Smooth muscle cell of the brain vasculature (primary cell): ENCODE results near the gene FOXP3.

Experiments
- DNase-seq: peaks from one replicate; pipeline ENCODE4 v3.0.0-alpha.2; 2012; ENCODE audit warnings: low read depth, low spot score

The FOXP3 gene

DNA sequence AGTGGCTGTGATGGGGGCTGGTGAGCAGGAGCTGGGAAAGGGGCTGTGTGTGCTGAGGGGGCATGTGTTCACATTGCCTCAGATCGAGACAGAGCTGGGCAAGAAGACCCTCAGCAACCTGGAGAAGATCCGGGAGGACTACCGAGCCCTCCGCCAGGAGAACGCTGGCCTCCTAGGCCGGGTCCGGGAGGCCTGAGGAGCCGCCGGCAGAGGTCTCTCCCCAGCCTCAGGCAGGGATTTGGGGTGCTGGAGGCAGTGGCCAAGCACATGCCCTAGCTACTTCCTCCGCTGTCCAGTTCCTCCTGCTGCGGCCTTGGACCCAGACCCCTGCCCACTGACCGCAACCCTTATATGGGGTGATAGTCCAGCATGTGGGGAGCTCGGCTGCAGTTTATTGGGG, 14.4 kb downstream of the FOXP3 start:
- no peak for DNase-seq

DNA sequence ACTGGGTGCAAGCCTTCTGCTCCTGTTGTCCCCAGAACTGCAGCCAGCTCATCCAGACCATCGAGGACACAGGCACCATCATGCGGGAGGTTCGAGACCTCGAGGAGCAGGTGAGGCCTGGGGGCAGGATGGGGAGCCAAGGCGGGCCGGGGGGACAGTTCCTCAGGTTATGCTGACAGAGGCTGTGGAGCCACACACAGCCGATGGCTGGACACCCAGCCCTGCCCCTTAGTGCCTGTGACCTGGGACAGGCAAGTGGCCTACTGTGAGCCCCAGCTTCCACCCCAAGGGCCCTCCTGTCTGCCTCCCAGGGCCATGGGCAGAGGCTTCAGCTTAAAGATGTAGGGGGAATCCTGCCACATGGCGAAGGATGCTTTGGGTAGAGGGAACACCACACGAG, 14.9 kb downstream of the FOXP3 start:
- no peak for DNase-seq

DNA sequence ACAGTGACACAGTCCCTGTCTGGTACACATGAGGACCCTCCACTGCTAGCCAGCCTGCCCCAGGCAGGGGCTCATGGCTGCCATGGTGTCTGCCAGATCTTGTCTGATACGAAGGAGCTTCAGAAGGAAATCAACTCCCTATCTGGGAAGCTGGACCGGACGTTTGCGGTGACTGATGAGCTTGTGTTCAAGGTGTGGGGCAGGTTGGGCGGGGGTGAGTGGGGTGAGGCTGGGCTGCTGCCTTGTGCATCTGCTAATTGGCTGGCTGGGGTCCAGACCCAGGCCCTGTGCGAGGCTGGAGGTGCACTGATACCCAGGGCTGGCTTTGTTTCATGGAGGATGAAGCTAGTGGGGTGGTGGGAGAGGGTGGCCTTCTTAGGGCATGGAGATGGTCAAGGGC, 15.4 kb downstream of the FOXP3 start:
- no peak for DNase-seq

DNA sequence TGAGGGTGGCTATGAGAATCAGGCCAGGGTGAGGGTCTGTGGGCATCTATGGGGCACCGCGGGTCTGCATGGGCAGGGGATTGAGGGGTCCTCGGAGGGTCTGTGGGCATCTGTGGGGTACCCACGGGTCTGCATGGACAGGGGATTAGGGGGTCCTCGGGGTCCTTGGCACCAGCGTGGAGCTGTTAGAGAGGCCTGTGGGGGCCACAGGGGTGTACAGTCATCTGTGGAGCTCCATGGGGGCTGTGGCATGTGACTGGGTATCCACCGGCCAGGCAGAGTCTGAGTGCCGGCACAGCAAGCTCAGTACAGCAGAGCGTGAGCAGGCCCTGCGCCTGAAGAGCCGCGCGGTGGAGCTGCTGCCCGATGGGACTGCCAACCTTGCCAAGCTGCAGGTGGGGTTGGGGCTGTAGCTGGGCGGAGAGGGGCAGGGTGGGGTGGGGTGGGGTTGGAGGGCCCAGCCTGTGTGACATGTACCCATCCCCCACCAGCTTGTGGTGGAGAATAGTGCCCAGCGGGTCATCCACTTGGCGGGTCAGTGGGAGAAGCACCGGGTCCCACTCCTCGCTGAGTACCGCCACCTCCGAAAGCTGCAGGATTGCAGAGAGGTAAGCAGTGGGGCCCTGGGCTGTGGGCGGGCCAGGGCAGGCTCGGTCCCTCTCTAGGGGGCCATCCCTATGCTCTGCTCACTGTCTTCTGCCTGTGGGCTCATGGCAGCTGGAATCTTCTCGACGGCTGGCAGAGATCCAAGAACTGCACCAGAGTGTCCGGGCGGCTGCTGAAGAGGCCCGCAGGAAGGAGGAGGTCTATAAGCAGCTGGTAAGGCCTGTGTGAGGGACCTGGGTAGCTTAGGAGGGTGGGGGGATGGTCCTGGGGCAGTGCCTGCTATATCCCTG, 16.3 kb downstream of the FOXP3 start:
- DNase-seq: no peak

DNA sequence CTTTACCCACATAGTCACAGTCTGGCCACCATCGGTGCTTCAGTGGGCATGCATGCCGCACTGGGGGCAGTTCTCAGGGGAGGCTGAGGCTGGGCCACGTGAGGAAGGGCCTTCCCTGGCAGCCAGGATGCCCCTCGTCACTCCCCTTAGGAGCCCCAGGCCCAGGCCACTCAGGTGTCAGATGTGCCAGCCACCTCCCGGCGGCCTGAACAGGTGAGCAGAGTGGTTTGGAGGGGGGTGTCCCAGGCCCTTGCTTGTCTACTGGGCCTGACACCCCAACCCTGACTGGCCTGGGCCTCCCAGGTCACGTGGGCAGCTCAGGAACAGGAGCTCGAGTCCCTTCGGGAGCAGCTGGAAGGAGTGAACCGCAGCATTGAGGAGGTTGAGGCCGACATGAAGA, 17.2 kb downstream of the FOXP3 start:
- no peak for DNase-seq

DNA sequence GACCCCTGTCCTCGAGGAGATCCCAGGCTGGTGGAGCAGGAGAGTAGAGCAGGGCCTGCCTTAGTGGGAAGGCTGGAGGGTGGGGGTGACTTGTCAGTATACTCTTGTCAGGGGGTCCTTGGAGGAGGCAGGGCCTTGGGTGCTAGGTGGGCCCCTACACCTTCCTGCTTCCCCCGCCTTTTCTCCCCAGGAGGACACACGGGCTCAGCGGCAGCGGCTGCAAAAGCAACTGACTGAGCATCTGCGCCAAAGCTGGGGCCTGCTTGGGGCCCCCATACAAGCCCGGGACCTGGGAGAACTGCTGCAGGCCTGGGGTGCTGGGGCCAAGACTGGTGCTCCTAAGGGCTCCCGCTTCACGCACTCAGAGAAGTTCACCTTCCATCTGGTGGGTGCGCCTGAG, 18.0 kb downstream of the FOXP3 start:
- no peak for DNase-seq

DNA sequence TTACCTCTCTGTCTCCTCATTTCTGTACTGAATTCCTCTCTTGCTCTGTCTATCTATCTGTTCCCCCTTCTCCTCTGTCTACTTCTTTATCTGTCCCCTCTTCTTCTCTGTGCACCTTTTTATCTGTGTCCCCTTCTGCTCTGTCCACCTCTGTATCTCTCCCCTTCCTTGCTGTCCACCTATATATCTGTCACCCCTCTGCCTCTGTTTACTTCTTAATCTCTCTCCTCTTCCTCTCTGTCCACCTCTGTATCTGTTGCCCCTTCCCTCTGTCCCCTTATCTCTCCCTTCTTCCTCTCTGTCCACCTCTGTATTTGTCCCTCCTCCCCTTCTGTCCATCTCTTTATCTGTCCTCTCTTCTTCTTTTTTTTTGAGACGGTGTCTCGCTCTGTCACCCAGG, 20.3 kb downstream of the FOXP3 start:
- no peak for DNase-seq

DNA sequence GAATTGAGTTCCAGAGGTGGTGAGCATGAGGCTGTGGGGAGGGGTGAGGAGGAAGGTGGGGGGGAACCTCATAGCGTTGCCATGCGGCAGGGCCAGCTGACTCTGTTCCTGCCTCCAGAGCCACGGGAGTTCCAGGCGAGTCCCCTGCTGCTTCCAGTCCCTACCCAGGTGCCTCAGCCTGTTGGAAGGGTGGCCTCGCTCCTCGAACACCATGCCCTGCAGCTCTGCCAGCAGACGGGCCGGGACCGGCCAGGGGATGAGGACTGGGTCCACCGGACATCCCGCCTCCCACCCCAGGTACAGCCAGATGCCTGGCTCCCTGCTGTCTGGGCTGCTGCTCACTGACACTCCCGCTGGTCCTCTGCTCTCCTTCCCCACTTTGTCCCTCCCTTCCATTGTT, 21.3 kb downstream of the FOXP3 start:
- DNase-seq: no peak

DNA sequence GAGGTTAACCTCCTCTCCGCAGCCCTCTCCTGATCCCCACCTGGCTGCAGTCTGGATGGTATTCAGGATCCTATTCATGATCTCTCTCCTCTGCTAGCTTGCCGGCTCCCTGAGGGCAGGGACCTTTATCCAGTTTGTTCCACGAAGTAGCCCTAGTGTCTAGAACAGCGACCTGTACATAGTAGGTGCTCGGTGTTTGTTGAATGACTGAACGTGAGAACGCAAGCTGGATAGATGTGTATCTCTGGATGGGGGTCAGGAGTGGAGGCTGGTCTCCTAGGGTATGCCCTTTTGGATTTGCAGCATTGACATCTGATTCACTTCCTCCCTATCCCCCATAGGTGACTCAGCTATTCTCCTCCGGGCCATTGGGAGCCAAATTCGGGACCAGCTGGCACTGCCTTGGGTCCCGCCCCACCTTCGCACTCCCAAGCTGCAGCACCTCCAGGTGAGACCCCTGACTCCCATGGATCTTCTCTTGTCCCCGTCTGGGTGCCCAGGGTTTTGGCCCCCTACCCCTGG, 21.9 kb downstream of the FOXP3 start:
- DNase-seq: no peak

DNA sequence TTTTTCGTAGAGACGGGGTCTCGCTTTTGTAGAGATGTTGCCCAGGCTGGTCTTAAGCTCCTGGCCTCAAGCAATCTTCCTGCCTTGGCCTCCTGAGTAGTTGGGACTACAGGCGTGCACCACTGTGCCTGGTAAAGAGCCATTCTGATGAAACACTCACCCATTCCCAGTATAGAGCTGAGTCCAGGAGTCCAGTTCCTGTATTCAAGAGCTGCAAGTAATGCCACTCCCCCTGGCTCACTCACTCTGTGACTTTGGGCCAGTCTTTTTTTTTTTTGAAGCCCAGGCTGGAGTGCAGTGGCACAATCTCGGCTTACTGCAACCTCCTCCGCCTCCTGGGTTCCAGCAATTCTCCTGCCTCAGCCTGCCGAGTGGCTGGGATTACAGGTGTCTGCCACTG, 25.8 kb downstream of the FOXP3 start:
- DNase-seq: no peak

DNA sequence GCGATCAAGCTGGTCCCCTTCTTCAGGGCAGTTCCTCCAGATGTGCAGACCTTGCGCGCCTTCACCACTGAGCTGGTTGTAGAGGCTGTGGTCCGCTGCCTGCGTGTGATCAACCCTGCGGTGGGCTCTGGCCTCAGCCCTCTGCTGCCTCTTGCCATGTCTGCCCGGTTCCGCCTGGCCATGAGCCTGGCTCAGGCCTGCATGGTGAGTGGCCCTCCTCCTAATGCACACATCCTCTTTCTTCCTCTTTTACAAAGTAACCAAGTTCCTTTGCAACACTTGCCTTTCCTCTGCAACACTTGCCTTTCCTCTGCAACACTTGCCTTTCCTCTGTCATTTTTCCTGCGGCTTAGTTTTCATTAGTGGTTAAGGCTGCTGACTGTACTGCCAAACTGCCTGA, 27.4 kb downstream of the FOXP3 start:
- no peak for DNase-seq

DNA sequence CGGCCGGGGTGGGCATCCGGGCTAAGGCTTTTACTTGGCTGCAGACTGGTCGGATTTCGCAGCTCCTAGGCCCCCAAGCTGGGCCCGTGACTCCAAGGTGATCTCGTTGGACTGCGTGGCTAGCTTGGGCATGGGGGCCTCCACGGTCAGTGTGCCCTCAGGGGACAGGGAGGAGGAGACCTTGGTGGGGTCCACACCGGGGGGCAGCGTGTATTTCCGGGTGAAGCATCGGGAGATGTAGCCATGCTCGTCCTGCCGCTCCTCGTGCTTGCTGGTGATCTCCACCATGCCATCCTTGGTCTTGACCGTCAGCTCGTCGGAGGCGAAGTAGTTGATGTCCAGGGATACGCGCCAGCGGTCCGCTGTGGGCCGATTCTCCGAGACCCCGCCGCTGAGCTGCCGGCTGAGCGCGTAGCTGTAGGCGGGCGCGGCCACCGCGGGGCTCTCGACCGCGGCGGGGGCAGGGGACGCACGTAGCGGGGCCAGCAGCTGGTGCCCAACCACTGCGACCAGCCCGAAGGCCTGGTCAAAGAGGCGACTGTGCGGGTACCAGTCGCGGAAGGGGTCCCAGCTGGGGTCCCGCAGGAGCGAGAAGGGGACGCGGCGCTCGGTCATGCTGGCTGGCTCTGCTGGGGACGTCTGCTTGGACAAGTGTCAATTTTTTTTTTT, 30.5 kb downstream of the FOXP3 start:
- no peak for DNase-seq

DNA sequence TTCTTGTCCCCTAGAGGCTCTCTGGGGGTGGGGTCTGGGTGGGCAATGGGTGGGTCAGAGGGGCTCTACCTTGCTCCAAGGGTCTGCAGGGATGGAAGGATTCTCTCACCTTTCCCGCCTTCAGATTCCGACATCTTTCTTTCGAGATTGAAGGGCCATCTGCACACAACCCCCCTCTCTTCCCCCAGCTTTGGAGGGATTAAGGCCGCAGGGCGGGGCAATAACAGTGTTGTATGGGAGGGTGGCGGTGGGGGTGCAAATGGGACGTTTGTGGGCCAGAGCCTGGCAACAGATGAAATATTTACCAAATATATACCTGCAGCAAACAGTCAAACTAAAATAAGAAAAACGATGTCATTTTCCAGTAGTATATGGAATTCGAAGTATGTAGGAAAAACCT, 31.3 kb downstream of the FOXP3 start, which contains the start of gene CACNA1F:
CACNA1F (minus strand) TSS at position 165 of the 400 bp plus-strand sequence; CDS start at position 134, 31 bp downstream.
- no peak for DNase-seq

DNA sequence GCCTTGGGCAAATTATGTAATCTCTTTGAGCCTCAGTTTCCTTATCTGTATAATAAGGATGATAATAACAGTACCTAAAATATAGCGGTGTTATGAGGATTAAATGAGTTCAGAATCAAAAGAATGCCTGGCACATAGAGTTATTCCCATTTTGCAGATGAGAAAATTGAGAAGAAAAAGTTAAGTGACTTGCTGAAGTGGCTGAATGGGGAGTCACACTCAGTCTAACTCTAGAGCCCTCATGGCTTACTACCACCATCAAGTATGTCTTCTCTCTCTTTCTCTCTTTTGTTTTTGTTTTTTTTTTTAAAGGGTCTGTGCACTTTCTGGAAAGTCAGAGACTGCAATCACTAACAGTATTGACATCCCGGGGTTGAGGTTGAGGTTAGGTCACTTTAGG, 32.0 kb downstream of the FOXP3 start:
- no peak for DNase-seq

DNA sequence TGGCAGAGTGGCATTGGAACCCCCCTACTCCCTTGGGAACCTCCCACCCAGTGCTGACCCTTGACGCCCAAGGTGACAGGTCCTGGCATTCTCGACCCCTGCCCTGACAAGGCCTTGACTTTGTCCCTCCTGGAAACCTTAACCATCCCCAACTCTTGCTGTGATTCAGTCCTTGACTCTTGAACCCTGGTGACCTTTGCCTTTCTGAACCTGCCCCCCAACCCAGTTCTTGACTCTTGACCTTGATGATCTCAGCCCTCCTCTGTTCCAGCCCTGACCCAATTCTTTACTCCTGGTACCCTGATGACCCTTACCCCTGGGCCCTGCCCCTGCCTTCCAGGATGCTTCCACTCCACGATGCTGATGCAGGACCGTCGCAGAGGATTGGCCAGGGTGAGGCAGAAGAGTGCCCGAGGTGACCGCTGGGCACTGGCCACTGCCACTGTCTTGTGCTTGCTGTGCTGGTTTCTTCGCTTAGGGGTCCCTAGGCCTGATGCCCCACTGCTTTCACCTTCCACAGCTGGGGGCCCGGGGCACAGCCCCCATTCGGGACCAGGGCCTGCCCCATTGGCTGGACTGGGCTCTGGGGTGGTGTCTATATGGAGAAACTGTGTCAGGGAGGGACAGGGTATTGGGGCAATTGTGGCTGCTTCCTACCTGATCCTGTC, 33.0 kb downstream of the FOXP3 start:
- no peak for DNase-seq

DNA sequence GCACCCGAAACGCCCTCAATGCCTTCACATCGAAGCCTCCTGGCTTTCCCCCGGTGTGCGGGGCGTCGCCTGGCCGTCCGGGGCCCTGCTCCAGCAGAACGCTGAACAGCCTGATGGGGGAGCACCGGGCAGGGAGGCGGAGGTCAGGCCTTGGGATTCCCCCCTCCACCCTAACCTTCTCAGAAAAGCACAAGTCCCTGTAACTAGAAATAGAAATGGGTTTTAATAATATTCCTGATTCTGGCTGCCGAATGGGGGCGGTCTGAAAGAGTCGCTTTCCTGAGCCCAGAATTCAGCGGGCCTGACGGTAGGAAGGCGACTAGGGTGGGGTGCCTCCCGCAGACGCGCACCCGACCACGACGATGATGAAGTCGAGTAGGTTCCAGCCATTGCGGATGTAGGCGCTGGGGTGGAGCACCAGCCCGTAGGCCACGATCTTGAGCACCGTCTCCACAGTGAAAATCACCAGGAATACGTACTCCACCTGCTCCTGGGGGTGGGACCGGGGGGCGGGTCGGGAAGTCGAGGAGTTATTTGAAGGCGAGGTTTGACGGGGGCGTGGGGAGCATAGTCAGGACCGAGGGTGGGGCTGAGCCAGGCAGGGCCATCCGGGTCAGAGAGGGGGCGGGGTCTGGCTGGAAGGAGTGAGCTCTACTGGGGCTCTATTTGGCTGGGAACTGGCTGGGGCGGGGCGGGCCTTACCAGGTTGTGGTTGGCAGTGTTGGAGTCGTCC, 33.8 kb downstream of the FOXP3 start:
- no peak for DNase-seq

DNA sequence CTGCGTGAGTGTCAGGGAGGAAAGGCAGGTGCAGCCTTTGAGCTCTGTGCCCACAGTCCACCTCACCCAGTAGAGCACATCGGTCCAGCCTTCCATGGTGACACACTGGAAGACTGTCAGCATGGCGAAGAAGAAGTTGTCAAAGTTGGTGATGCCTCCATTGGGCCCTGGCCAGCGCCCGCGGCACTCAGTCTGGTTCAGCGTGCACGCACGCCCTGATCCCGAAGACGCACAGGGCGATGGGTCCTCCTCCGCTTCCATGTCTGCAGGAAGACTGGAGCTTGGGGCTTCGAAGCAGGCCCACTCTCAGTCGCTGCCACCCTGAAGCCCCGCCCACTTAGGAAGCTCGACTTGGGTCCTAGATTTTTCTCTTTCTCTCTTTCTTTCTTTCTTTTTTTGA, 36.3 kb downstream of the FOXP3 start:
- no peak for DNase-seq

DNA sequence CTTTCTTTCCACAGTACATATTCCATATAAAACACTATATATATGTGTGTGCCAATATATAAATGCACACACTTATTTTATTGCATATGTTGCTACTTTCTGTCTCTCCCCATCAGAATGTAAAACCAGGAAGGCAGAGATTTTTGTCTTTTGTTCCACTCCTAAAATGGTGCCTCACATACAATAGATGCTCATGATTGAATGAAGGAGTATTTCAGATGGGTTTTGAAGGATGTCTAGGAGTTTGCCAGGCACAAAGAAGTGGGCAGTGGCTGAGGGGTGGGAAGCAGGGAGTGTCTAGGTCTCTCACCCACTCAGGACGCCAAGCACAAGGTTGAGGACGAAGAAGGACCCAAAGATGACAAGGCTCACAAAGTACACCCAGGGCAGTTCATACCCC, 36.8 kb downstream of the FOXP3 start:
- no peak for DNase-seq

DNA sequence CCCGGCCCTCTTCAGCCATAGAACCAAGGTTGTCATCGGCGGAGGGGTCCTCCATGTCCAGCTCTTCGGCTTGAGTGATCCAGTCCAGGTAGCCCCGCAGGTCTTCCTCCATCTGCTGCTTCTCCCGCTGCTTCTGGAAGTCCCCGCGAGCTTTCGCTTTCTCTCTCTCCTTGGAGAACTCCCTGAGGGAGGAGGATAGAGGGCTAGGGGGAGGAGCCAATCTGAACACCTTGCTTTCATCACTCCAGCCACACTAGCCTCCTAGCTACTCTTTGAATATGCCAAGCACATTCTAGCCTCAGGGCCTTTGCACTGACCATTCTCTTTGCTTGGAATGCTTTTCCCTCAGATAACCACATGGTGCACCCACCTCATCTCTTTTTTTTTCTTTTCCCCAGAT, 37.6 kb downstream of the FOXP3 start:
- DNase-seq: no peak

DNA sequence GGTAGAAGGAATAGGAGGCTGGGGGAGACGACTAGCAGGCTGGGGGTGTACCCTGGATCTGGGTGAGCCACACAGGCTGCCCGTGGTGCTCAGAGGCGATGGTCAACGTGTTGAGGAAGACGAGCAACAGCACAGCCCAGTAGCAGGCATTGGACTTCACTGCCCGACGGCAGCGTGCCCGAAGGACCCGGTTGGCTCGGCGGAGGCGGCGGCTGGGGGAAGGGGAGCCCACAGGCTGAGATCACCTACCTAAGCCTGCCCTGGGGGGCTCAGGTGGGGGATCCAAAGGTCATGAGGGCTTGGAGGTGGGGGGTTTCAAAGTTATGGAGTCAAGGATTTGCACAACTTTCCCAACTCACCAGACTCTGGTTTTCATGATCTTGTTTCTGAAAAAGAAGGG, 38.7 kb downstream of the FOXP3 start:
- DNase-seq: no peak

DNA sequence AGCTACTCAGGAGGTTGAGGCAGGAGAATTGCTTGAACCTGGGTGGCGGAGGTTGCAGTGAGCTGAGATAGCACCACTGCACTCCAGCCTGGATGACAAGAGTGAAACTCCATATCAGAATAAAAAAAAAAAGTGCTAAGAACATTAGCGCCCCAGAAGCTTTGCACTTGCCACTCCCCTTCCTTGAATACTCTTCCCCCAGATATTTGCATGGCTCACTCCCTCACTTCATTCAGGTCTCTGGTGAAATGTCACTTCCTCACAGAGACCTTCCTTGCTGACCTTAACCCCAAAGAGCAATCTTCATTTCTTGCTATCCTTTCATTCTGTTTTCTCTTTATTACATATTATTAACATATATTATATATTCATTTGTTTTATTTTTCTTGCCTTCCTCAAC, 42.6 kb downstream of the FOXP3 start:
- no peak for DNase-seq

DNA sequence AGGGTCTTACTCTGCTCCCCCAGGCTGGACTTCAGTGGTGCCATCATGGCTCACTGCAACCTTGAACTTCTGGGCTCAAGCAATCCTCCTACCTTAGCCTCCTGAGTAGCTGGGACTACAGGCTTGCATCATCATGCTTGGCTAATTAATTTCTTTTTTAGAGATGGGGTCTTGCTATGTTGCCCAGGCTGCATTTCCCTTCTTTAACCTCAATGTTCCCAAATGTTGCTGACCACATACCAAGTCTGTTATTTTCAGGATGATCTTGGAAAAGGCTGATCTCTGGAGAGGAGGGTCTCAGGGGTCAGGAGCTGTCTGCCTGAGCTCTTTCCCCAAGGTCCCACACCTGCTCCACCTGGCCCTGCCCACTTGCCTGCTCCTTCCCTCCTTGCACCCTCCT, 44.4 kb downstream of the FOXP3 start:
- DNase-seq: no peak
